MM.1S (cell line): ENCODE results near the gene HERC4.
"Not testable (repeated sequence)": the region's sequence is repeated elsewhere in the genome, so short reads cannot be mapped to it uniquely, and the experiment has no call there.

Source experiments
- DNase-seq: peaks from one replicate; pipeline ENCODE4 v3.0.0-alpha.2; 2015
- H2AFZ ChIP-seq: fragments of 300-600 bp; sonication (generic); 2 replicates; pipeline ENCODE4 v1.6.0; 2016; ENCODE audit warnings: antibody characterized with exemption, low read length
- H3F3A ChIP-seq: fragments of 300-600 bp; sonication (generic); 2 replicates; pipeline ENCODE4 v1.6.1; 2016; ENCODE audit warnings: mild to moderate bottlenecking, antibody characterized with exemption, low read length, moderate library complexity, mixed read lengths; ENCODE audit not compliant: insufficient read depth
- H3K27ac ChIP-seq: fragments of 300-600 bp; sonication (generic); 2 replicates; pipeline ENCODE4 v1.5.1; 2016; ENCODE audit warnings: mild to moderate bottlenecking, low read length
- H3K27me3 ChIP-seq: fragments of 300-600 bp; sonication (generic); replicated peaks from 2 replicates; pipeline ENCODE4 v1.6.0; 2016; ENCODE audit warnings: low read length; ENCODE audit not compliant: insufficient read depth
- H3K36me3 ChIP-seq: fragments of 300-600 bp; sonication (generic); replicated peaks from 2 replicates; pipeline ENCODE4 v1.6.1; 2016; ENCODE audit warnings: mild to moderate bottlenecking, low read length, mixed read lengths; ENCODE audit not compliant: insufficient read depth
- H3K4me1 ChIP-seq: fragments of 300-600 bp; sonication (generic); 2 replicates; pipeline ENCODE4 v1.6.1; 2016; ENCODE audit warnings: low read length, mixed read lengths
- H3K4me2 ChIP-seq: fragments of 300-600 bp; sonication (generic); 2 replicates; pipeline ENCODE4 v1.6.0; 2016; ENCODE audit warnings: low read depth, low read length
- H3K4me3 ChIP-seq: fragments of 300-600 bp; sonication (generic); 2 replicates; pipeline ENCODE4 v1.5.1; 2016; ENCODE audit warnings: low read length, mixed read lengths
- H3K79me2 ChIP-seq: fragments of 300-600 bp; sonication (generic); 2 replicates; pipeline ENCODE4 v1.6.1; 2016; ENCODE audit warnings: mixed run types, low read length, mixed read lengths
- H3K9ac ChIP-seq: fragments of 300-600 bp; sonication (generic); 2 replicates; pipeline ENCODE4 v1.6.1; 2016; ENCODE audit warnings: low read length, mixed read lengths
- H3K9me2 ChIP-seq: fragments of 300-600 bp; sonication (generic); replicated peaks from 2 replicates; pipeline ENCODE4 v1.6.1; 2016; ENCODE audit warnings: mild to moderate bottlenecking, low read length, mixed read lengths; ENCODE audit not compliant: insufficient read depth
- H3K9me3 ChIP-seq: fragments of 300-600 bp; sonication (generic); replicated peaks from 2 replicates; pipeline ENCODE4 v1.6.1; 2016; ENCODE audit warnings: mild to moderate bottlenecking, low read length, mixed read lengths; ENCODE audit not compliant: insufficient read depth
- H4K20me1 ChIP-seq: fragments of 300-600 bp; sonication (generic); 2 replicates; pipeline ENCODE4 v1.6.1; 2016; ENCODE audit warnings: mild to moderate bottlenecking, low read length, moderate library complexity, mixed read lengths; ENCODE audit not compliant: insufficient read depth
- EZH2 ChIP-seq: fragments of 300-600 bp; sonication (generic); optimal IDR thresholded peaks from 2 replicates; pipeline ENCODE3; 2017; ENCODE audit warnings: low read depth, mild to moderate bottlenecking, antibody characterized with exemption, low read length, mixed read lengths
- EZH2phosphoT487 ChIP-seq: fragments of 300-600 bp; sonication (generic); IDR thresholded peaks from 2 replicates; pipeline ENCODE4 v1.6.1; 2018; ENCODE audit warnings: antibody characterized with exemption, low read length
- TF ChIP-seq, protein P1 (sequence below): fragments of 300-600 bp; sonication (generic); IDR thresholded peaks from 2 replicates; pipeline ENCODE4 v1.5.1; 2016; ENCODE audit warnings: antibody characterized with exemption, low read length, mixed read lengths

The HERC4 gene

DNA sequence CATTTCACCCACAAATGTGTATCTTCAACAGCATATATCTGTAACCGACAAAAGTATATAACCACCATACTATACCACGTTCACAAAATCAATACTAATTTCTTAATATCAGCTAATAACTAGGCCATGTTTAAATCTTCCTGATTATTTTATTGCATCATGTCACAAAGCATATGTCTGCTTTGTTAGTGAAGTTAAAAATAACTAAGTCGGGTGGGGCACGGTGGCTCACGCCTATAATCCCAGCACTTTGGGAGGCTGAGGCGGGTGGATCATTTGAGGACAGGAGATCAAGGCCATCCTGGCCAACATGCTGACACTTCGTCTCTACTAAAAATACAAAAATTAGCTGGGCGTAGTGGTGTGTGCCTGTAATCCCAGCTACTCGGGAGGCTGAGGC lies 47.7 kb downstream of the HERC4 start:
- Histone ChIP-seq H3K4me3 (no peak overlapping the region), H3K9me3 (no peaks in the 10 kb centered on the region), H3K4me1 (no peaks in the 10 kb centered on the region), H3K27ac (no peak overlapping the region), H3K36me3 (no peaks in the 10 kb centered on the region), H3K9ac (no peak overlapping the region), H3K79me2 (no peaks in the 10 kb centered on the region), H3K9me2 (no peaks in the 10 kb centered on the region), H3K27me3 (no peaks in the 10 kb centered on the region), H3F3A (no peaks in the 10 kb centered on the region), H2AFZ (no peak overlapping the region), H4K20me1 (no peaks in the 10 kb centered on the region), H3K4me2 (no peak overlapping the region)
- TF ChIP-seq EZH2phosphoT487 = no peak
- no peak for TF ChIP-seq EZH2
- TF ChIP-seq, protein P1, sequence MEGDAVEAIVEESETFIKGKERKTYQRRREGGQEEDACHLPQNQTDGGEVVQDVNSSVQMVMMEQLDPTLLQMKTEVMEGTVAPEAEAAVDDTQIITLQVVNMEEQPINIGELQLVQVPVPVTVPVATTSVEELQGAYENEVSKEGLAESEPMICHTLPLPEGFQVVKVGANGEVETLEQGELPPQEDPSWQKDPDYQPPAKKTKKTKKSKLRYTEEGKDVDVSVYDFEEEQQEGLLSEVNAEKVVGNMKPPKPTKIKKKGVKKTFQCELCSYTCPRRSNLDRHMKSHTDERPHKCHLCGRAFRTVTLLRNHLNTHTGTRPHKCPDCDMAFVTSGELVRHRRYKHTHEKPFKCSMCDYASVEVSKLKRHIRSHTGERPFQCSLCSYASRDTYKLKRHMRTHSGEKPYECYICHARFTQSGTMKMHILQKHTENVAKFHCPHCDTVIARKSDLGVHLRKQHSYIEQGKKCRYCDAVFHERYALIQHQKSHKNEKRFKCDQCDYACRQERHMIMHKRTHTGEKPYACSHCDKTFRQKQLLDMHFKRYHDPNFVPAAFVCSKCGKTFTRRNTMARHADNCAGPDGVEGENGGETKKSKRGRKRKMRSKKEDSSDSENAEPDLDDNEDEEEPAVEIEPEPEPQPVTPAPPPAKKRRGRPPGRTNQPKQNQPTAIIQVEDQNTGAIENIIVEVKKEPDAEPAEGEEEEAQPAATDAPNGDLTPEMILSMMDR = no peak
- DNase-seq = no peak

DNA sequence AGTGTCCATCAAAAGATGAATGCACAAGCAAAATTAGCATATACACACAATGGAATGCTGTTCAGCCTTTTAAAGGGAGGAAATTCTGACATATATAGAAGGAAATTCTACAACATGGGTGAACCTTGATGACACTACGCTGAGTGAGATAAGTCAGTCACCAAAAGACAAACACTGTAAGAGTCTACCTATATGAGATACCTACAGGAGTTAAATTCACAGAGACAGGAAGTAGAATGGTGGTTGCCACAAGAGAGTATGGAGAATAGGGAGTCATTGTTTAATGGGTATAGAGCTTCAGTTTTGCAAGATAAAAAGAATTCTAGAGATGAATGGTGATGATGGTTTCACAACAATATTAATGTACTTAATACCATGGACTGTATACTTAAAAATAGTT lies 51.8 kb downstream of the HERC4 start:
- Histone ChIP-seq H3K9ac (no peak overlapping the region), H3K9me3 (no peaks in the 10 kb centered on the region), H3F3A (no peaks in the 10 kb centered on the region), H2AFZ (no peak overlapping the region), H4K20me1 (no peaks in the 10 kb centered on the region), H3K4me1 (no peaks in the 10 kb centered on the region), H3K27ac (no peak overlapping the region), H3K9me2 (no peaks in the 10 kb centered on the region), H3K36me3 (no peaks in the 10 kb centered on the region), H3K4me2 (no peak overlapping the region), H3K27me3 (no peaks in the 10 kb centered on the region), H3K4me3 (no peak overlapping the region), H3K79me2 (no peaks in the 10 kb centered on the region)
- no peak for DNase-seq
- TF ChIP-seq EZH2phosphoT487 (no peak), EZH2 (no peak)
- TF ChIP-seq, protein P1 = no peak

DNA sequence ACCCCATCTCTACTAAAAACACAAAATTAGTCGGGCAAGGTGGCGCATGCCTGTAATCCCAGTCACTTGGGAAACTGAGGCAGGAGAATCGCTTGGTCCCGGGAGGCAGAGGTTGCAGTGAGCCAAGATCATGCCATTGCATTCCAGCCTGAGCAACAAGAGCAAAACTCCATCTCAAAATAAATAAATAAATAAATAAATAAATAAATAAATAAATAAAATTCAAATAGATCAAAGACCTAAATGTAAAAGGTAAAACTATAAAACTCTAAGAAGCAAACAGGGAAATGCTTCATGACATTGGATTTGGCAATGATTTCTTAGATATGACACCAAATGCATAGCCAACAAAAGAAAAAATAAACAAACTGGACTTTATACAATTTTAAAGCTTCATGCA lies 52.8 kb downstream of the HERC4 start:
- not testable (repeated sequence) for H3K4me3 ChIP-seq, DNase-seq, H3K27ac ChIP-seq, H3K27me3 ChIP-seq, H4K20me1 ChIP-seq, H3K79me2 ChIP-seq, H3K4me2 ChIP-seq, H3K36me3 ChIP-seq, H3K9me2 ChIP-seq, H3K4me1 ChIP-seq, H2AFZ ChIP-seq, H3K9me3 ChIP-seq, H3F3A ChIP-seq, H3K9ac ChIP-seq

DNA sequence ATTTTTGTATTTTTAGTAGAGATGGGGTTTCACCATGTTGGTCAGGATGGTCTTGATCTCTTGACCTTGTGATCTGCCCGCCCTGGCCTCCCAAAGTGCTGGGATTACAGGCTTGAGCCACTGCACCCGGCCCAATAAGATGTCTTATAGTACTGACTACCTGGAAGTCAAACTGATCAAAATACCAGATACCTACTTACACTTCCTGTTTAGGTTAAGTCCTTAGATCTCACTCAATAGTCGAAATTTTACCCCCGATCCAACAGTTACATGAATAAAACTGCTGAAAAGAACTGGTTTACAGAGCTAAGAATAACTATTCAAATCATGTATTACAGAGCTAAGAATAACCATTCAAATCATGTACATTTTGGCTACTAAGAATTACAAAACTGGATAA lies 58.6 kb downstream of the HERC4 start:
- H3K9me3 ChIP-seq, DNase-seq, H3K4me3 ChIP-seq, H3K36me3 ChIP-seq, H2AFZ ChIP-seq, H3K27me3 ChIP-seq, H3K9ac ChIP-seq, H3K9me2 ChIP-seq, H3F3A ChIP-seq, H3K4me1 ChIP-seq, H4K20me1 ChIP-seq, H3K27ac ChIP-seq, H3K4me2 ChIP-seq, H3K79me2 ChIP-seq: not testable (repeated sequence)
